ENCODE measurements around the gene LAGE3.

DNA sequence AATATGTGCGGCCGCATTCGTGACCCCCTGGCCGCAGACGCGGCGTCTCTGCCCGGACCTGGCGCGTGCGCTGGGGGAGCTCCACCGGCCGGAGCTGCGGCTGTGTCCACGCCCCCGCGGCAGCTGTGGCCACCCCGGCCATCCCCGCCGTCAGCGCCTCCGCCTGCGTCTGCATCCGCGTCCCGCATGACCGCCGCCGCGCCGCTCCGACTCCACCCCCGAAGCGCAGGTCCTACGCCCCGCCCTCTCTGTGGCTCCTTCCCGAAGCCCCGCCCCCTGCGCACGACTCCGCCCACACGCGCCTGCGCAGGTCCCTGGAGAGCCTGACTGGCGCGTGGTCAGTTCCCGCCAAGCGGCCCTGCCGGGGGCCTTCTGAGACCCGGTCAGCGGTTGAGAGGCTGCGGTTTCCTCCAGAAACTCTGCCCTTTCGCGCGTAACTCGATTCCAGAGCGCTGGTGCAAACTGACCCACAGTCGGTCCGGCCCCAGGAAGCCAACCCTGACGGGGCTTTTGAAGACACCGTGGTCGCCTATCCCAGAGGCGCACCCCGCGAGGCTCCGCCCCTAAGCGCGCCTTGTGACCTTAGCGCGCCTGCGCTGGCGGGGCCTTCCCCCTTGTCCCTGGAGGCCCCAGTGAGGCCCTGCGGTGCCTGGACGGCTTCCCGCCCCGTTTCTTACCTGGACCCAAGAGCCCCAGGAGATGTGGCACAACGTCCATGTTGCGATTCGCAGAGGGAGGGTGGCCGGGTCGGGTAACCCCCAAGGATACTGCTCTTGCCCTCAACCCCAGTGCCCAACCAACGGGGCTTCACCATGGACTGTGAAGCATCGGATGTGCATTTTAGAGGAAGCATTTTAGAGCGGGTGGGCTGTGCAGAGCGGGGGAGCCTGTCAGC is at the start of gene LAGE3:
- TF ChIP-seq, protein P1, sequence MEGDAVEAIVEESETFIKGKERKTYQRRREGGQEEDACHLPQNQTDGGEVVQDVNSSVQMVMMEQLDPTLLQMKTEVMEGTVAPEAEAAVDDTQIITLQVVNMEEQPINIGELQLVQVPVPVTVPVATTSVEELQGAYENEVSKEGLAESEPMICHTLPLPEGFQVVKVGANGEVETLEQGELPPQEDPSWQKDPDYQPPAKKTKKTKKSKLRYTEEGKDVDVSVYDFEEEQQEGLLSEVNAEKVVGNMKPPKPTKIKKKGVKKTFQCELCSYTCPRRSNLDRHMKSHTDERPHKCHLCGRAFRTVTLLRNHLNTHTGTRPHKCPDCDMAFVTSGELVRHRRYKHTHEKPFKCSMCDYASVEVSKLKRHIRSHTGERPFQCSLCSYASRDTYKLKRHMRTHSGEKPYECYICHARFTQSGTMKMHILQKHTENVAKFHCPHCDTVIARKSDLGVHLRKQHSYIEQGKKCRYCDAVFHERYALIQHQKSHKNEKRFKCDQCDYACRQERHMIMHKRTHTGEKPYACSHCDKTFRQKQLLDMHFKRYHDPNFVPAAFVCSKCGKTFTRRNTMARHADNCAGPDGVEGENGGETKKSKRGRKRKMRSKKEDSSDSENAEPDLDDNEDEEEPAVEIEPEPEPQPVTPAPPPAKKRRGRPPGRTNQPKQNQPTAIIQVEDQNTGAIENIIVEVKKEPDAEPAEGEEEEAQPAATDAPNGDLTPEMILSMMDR (IDR thresholded peaks at IDR 0.05) = no peak
- peak in 1 of 2 donors; percentile 86 for TF ChIP-seq POLR2A (IDR thresholded peaks at IDR 0.05)
